RWPE2 (cell line): ENCODE data around the gene SMPDL3B.

Source experiments
- ATAC-seq: fragments of 200-7000 bp; cut with Tn5 transposase; 3 replicates; pipeline ENCODE4 v1.9.1; 2021; ENCODE audit warnings: low read depth
- DNase-seq: peaks from one replicate; pipeline ENCODE4 v3.0.0-alpha.2; 2020; ENCODE audit warnings: low spot score
- H3K27ac ChIP-seq: fragments of 450-650 bp; 2 replicates; pipeline ENCODE4 v1.5.1; 2017; ENCODE audit warnings: mild to moderate bottlenecking; ENCODE audit not compliant: poor library complexity, severe bottlenecking
- H3K27me3 ChIP-seq: fragments of 250-450 bp; sonication (Bioruptor Pico); 2 replicates; pipeline ENCODE4 v1.5.1; 2021; ENCODE audit warnings: mild to moderate bottlenecking, moderate library complexity; ENCODE audit not compliant: insufficient read depth, poor library complexity, severe bottlenecking
- H3K36me3 ChIP-seq: fragments of 250-450 bp; sonication (Bioruptor Pico); 2 replicates; pipeline ENCODE4 v1.5.1; 2020; ENCODE audit warnings: low read depth, mild to moderate bottlenecking, moderate library complexity
- H3K4me1 ChIP-seq: fragments of 250-450 bp; sonication (Bioruptor Pico); 2 replicates; pipeline ENCODE4 v1.5.1; 2021; ENCODE audit warnings: mild to moderate bottlenecking, moderate library complexity; ENCODE audit not compliant: insufficient read depth, poor library complexity, severe bottlenecking
- H3K4me3 ChIP-seq: fragments of 250-450 bp; sonication (Bioruptor Pico); 2 replicates; pipeline ENCODE4 v1.5.1; 2021; ENCODE audit warnings: mild to moderate bottlenecking, moderate library complexity; ENCODE audit not compliant: severe bottlenecking
- H3K9me3 ChIP-seq: fragments of 250-450 bp; sonication (Bioruptor Pico); 2 replicates; pipeline ENCODE4 v1.5.1; 2021; ENCODE audit warnings: mild to moderate bottlenecking, moderate library complexity; ENCODE audit not compliant: severe bottlenecking
- TF ChIP-seq, protein P1 (sequence below): fragments of 450-650 bp; IDR thresholded peaks from one replicate; pipeline ENCODE4 v1.5.1; 2017; ENCODE audit warnings: mild to moderate bottlenecking, moderate library complexity; ENCODE audit not compliant: poor library complexity, severe bottlenecking

The SMPDL3B gene

DNA sequence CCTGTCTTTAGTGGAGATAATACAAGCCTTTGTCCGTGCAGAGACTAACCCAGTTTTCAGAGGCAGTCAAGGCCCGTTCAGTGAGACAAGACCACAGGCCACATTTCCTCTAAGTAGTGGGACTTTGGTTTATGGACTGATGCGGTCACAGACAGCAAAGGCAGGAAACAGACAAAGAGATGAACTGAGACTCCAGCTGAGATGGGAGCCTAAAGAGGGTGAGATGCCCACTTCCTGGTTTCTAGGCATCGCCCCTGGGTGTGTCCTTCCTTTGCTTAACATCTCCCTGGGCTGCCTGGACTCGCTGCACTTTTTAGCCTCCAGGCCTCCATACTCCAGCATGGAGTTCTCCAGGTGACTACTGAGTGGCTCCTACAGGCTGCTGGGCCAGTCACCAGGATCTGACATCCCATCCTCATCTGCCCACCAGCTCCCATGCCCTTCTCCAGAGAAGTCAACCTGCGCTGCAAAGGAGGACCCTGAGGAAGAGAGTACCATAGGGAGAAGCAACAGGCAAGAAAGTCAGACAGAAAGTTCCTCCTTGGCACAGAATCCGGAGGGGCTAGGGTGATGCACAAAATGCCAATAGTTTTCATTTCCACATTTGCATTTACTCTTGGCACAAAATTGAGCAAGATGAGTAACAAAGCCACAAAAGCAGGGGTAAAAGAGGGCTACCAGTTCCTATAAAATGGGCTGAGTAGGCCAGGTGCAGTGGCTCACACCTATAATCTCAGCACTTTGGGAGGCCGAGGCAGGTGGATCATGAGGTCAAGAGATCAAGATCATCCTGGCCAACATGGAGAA lies 47.4 kb upstream of the SMPDL3B start:
- DNase-seq (no peak), ATAC-seq (peak; percentile 22; the same call in 1 of the 3 replicates)
- no peaks in the 10 kb centered on the region for H3K9me3 ChIP-seq
- H3K27me3 ChIP-seq: no peaks in the 10 kb centered on the region
- TF ChIP-seq, protein P1, sequence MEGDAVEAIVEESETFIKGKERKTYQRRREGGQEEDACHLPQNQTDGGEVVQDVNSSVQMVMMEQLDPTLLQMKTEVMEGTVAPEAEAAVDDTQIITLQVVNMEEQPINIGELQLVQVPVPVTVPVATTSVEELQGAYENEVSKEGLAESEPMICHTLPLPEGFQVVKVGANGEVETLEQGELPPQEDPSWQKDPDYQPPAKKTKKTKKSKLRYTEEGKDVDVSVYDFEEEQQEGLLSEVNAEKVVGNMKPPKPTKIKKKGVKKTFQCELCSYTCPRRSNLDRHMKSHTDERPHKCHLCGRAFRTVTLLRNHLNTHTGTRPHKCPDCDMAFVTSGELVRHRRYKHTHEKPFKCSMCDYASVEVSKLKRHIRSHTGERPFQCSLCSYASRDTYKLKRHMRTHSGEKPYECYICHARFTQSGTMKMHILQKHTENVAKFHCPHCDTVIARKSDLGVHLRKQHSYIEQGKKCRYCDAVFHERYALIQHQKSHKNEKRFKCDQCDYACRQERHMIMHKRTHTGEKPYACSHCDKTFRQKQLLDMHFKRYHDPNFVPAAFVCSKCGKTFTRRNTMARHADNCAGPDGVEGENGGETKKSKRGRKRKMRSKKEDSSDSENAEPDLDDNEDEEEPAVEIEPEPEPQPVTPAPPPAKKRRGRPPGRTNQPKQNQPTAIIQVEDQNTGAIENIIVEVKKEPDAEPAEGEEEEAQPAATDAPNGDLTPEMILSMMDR: no peak
- H3K36me3 ChIP-seq: peaks cover 22% of the 10 kb centered on the region
- H3K4me3 ChIP-seq: no peak overlapping the region
- H3K27ac ChIP-seq: no peak overlapping the region
- no peaks in the 10 kb centered on the region for H3K4me1 ChIP-seq

DNA sequence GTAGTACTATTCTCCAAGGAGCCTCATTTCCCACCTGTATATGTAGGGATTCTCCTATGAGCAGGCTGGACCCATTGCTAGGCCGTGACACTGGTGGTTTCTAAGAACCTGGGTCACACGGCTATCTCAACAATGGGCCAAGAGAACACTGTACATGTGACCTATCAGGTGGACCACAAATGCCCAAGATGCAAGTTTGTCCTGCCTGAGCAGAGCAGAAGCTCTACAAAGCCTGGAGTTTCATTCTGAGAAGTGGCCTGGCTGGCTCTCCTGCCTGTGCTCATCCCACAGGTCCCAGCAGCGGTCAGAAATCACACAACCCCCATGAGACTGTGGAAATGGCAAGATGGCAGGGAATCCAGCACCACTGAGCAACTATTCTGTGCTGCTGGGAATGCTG lies 45.3 kb upstream of the SMPDL3B start:
- no peak overlapping the region for H3K27ac ChIP-seq
- no peak overlapping the region for H3K4me3 ChIP-seq
- TF ChIP-seq, protein P1: no peak
- H3K4me1 ChIP-seq: no peaks in the 10 kb centered on the region
- H3K9me3 ChIP-seq: no peaks in the 10 kb centered on the region
- peaks cover 42% of the 10 kb centered on the region for H3K36me3 ChIP-seq
- ATAC-seq (no peak), DNase-seq (no peak)
- no peaks in the 10 kb centered on the region for H3K27me3 ChIP-seq

DNA sequence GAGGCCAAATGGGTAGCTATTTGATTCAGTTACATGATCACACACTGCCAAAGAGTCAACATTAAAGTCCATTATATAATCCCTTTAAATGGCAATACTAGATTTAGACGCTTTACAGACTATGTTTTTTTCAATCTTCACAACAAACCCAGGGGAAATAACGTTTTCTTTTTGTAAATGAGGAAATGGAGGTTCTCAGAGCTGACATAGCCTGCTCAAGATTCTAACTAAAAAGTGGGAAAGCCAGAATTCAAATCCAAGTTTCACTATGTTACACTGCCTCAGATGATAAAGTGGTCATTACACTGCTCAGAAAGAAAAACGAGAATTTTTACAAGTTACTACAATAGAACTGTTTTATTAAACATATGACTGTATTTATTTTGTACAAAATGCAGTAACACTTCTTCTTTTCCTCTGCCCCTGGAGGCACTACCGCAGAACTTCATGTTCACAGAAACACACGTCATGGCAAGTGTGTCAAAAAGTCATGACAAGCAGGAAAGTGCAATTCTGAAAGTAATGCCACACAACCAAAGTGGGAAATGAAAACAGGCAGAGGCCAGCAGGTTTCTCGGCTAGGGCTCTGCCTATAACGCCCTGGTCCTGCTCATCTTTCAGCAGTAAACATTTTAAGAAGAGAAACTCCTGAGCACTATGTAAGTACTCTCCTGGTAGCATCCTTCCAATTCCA lies 43.5 kb upstream of the SMPDL3B start:
- Histone ChIP-seq H3K27ac (no peak overlapping the region), H3K36me3 (peaks cover 61% of the 10 kb centered on the region), H3K27me3 (no peaks in the 10 kb centered on the region), H3K4me1 (no peaks in the 10 kb centered on the region), H3K4me3 (no peak overlapping the region), H3K9me3 (no peaks in the 10 kb centered on the region)
- no peak for DNase-seq
- TF ChIP-seq, protein P1: no peak
- ATAC-seq: no peak

DNA sequence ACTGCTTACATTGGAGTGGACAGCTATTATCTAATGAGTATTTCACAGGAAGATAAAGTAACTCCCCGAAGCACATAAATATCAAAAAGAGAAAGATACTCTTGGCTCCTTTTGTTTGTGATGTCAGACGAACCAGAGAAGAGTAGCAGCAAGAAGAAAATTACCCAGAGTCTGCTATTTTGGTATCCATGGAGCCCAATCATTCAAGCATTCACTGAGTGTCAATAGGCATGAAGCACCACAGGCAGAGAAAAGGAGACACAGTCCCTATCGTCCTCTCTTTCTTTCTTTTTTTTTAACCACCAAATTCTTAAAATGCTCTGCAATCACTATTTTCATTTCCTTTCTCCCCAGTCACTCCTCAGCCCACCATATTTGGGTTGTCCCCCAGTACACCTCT lies 40.3 kb upstream of the SMPDL3B start:
- no peak overlapping the region for H3K27ac ChIP-seq
- H3K4me1 ChIP-seq: no peaks in the 10 kb centered on the region
- peaks cover 83% of the 10 kb centered on the region for H3K36me3 ChIP-seq
- ATAC-seq: no peak
- no peak for DNase-seq
- no peaks in the 10 kb centered on the region for H3K9me3 ChIP-seq
- TF ChIP-seq, protein P1: no peak
- H3K27me3 ChIP-seq: no peaks in the 10 kb centered on the region
- H3K4me3 ChIP-seq: no peak overlapping the region

DNA sequence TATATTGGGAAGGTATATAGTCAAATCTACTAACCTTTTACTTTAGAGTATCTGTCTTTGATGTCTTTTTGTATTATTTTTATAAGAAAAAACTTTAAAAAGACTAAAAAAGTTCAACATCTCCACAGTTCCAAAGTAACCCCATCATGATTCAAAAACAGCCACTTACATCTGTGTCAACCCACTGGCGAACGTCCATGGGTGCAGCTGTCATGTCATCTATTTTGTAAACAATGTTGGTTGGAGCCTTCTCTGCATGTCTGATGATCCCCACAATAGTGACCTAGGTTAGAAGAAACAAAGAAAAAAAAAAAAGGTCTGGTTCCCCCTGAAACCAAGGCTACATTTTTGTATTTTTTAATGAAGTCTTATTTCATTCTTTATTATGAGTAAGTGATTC lies 28.0 kb upstream of the SMPDL3B start:
- Histone ChIP-seq H3K4me1 (no peaks in the 10 kb centered on the region), H3K4me3 (no peak overlapping the region), H3K27ac (no peak overlapping the region), H3K36me3 (peaks cover 96% of the 10 kb centered on the region), H3K9me3 (no peaks in the 10 kb centered on the region), H3K27me3 (no peaks in the 10 kb centered on the region)
- no peak for ATAC-seq
- TF ChIP-seq, protein P1: no peak
- DNase-seq: no peak
